DOHH2 (cell line): ENCODE measurements around the gene BCKDHA.

Source experiments
- H3F3A ChIP-seq: fragments of 200-600 bp; sonication (generic), shearing (Covaris generic); 2 replicates; pipeline ENCODE4 v1.6.0; 2016; ENCODE audit warnings: antibody characterized with exemption, mild to moderate bottlenecking; ENCODE audit not compliant: control insufficient read depth, insufficient read depth
- H3K27ac ChIP-seq: fragments of 200-600 bp; sonication (generic); 2 replicates; pipeline ENCODE4 v1.5.1; 2014; ENCODE audit warnings: low read depth, mild to moderate bottlenecking, low read length, moderate library complexity
- H3K27me3 ChIP-seq: fragments of 200-600 bp; sonication (generic); 2 replicates; pipeline ENCODE4 v1.6.1; 2014; ENCODE audit warnings: mild to moderate bottlenecking, low read length, mixed read lengths; ENCODE audit not compliant: control insufficient read depth
- H3K36me3 ChIP-seq: fragments of 200-600 bp; sonication (generic); 2 replicates; pipeline ENCODE4 v1.6.1; 2014; ENCODE audit warnings: mild to moderate bottlenecking, low read length, moderate library complexity, mixed read lengths; ENCODE audit not compliant: control insufficient read depth
- H3K4me1 ChIP-seq: fragments of 200-600 bp; sonication (generic); 2 replicates; pipeline ENCODE4 v1.6.1; 2014; ENCODE audit warnings: mild to moderate bottlenecking, low read length, mixed read lengths; ENCODE audit not compliant: control insufficient read depth
- H3K4me2 ChIP-seq: fragments of 200-600 bp; sonication (generic); 2 replicates; pipeline ENCODE4 v1.6.0; 2014; ENCODE audit warnings: mild to moderate bottlenecking, low read length, moderate library complexity
- H3K4me3 ChIP-seq: fragments of 200-600 bp; sonication (generic); 2 replicates; pipeline ENCODE4 v1.5.1; 2014; ENCODE audit warnings: mild to moderate bottlenecking, low read length, mixed read lengths
- H3K79me2 ChIP-seq: fragments of 200-600 bp; sonication (generic); 2 replicates; pipeline ENCODE4 v1.6.1; 2014; ENCODE audit warnings: mild to moderate bottlenecking, low read length, mixed read lengths; ENCODE audit not compliant: control insufficient read depth
- H3K9me2 ChIP-seq: fragments of 200-600 bp; sonication (generic); replicated peaks from 2 replicates; pipeline ENCODE4 v1.6.1; 2014; ENCODE audit warnings: mild to moderate bottlenecking, low read length, mixed read lengths; ENCODE audit not compliant: control insufficient read depth
- H3K9me3 ChIP-seq: fragments of 200-600 bp; sonication (generic); 2 replicates; pipeline ENCODE4 v1.6.1; 2014; ENCODE audit warnings: antibody characterized with exemption, low read length, mixed read lengths; ENCODE audit not compliant: control insufficient read depth, insufficient read depth
- H4K20me1 ChIP-seq: fragments of 200-600 bp; sonication (generic); 2 replicates; pipeline ENCODE4 v1.6.0; 2014; ENCODE audit warnings: low read depth, mild to moderate bottlenecking, antibody characterized with exemption, low read length, moderate library complexity; ENCODE audit not compliant: control insufficient read depth, insufficient read depth
- EZH2phosphoT487 ChIP-seq: fragments of 200-600 bp; sonication (generic); IDR thresholded peaks from 2 replicates; pipeline ENCODE4 v1.6.1; 2017; ENCODE audit warnings: borderline replicate concordance, mild to moderate bottlenecking, antibody characterized with exemption, low read length, moderate library complexity, mixed read lengths
- TF ChIP-seq, protein P1 (sequence below): fragments of 200-600 bp; sonication (generic); IDR thresholded peaks from one replicate; pipeline ENCODE4 v1.5.1; 2014; ENCODE audit warnings: antibody characterized with exemption, mild to moderate bottlenecking, low read depth, low read length; ENCODE audit not compliant: poor library complexity, severe bottlenecking

The BCKDHA gene

DNA sequence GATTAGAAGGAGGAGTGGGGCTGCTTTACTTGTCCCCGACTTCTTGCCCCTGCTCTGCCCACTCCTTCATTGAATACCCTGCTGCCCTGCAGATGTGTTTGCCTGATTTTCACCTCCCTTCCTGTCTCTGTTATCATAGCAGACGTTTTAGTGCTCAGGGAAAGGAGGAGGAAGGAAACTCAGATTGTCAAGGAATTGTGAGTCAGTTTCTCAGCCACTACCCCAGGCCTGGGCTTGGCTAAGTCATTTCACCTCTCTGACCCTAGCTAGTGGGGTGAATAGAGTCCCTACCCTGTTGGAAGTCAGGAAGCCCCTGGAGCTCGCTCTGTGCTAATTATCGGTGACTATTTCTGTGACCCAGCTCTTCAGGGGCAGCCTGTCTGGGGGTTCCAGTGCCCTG, 3.9 kb downstream of the BCKDHA start:
- peaks cover 4% of the 10 kb centered on the region; the same call in 1 of the 2 replicates for H3K36me3 ChIP-seq
- no peak overlapping the region for H3K4me2 ChIP-seq
- no peak overlapping the region for H3K4me3 ChIP-seq
- H3K79me2 ChIP-seq: peaks cover 24% of the 10 kb centered on the region
- no peaks in the 10 kb centered on the region for H3K9me2 ChIP-seq
- peaks cover 9% of the 10 kb centered on the region for H3K4me1 ChIP-seq
- TF ChIP-seq, protein P1, sequence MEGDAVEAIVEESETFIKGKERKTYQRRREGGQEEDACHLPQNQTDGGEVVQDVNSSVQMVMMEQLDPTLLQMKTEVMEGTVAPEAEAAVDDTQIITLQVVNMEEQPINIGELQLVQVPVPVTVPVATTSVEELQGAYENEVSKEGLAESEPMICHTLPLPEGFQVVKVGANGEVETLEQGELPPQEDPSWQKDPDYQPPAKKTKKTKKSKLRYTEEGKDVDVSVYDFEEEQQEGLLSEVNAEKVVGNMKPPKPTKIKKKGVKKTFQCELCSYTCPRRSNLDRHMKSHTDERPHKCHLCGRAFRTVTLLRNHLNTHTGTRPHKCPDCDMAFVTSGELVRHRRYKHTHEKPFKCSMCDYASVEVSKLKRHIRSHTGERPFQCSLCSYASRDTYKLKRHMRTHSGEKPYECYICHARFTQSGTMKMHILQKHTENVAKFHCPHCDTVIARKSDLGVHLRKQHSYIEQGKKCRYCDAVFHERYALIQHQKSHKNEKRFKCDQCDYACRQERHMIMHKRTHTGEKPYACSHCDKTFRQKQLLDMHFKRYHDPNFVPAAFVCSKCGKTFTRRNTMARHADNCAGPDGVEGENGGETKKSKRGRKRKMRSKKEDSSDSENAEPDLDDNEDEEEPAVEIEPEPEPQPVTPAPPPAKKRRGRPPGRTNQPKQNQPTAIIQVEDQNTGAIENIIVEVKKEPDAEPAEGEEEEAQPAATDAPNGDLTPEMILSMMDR: no peak
- TF ChIP-seq EZH2phosphoT487: no peak
- H3F3A ChIP-seq: no peaks in the 10 kb centered on the region
- H3K27ac ChIP-seq: no peak overlapping the region
- no peaks in the 10 kb centered on the region for H3K27me3 ChIP-seq
- H4K20me1 ChIP-seq: no peaks in the 10 kb centered on the region
- no peaks in the 10 kb centered on the region for H3K9me3 ChIP-seq

DNA sequence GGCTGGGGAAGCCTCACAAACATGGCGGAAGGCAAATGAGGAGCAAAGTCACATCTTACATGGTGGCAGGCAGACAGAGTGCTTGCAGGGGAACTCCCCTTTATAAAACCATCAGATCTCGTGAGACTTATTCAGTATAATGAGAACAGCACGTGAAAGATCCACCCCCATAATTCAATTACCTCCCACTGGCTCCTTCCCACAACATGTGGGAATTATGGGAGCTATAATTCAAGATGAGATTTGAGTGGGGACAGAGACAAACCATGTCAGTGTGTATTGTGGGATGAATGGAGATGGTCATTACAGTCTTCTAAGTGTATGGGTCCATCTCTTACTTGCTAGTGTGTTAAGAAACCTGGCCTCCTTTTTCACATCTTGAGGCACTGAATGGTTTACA, 4.4 kb downstream of the BCKDHA start:
- TF ChIP-seq EZH2phosphoT487: no peak
- TF ChIP-seq, protein P1: no peak
- Histone ChIP-seq H3K4me3 (no peak overlapping the region), H3K9me2 (no peaks in the 10 kb centered on the region), H3K36me3 (peaks cover 4% of the 10 kb centered on the region; the same call in 1 of the 2 replicates), H3K4me2 (no peak overlapping the region), H3F3A (no peaks in the 10 kb centered on the region), H3K4me1 (peaks cover 10% of the 10 kb centered on the region), H3K27ac (no peak overlapping the region), H3K9me3 (no peaks in the 10 kb centered on the region), H4K20me1 (no peaks in the 10 kb centered on the region), H3K27me3 (no peaks in the 10 kb centered on the region), H3K79me2 (peaks cover 18% of the 10 kb centered on the region)

DNA sequence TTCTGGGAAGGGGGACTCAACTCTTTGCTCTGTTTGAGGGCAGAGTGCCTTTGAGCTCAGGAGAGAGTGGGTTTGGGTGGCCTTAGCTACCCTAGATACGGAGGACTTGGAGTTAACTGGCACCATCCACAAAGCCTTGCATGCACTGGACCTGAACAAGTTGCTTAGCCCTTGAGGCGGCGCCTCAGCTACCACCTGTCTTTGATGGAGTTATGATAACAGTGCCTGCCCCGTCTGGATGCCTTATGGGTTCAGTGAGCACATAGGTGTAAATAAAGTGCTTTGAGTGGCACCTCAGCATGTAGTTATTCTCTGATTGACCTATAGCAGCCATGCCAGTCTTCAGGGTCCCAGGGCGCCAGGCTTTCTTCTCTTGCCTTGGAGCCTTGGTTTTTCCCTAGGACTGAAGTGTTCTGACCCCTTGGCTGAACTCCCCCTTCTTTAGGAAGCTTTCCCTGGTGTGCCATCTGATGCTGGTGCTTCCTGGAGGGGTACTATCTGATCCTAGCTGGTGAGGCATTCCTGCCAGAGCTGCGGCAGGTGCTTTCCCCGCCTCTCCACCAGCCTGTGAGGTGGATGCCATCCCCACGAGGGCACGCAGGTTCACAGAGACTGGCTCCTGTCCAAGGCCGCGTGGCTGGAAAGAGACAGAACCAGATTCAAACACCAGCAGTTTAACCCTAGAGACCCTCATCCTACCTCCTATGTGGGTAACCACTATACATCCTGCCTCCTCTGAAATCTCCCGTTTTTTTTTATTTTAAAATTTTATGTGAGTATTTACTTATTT, 5.8 kb downstream of the BCKDHA start:
- no peak for TF ChIP-seq EZH2phosphoT487
- TF ChIP-seq, protein P1: no peak
- Histone ChIP-seq H4K20me1 (no peaks in the 10 kb centered on the region), H3K4me2 (no peak overlapping the region), H3K79me2 (peaks cover 9% of the 10 kb centered on the region), H3K36me3 (no peaks in the 10 kb centered on the region), H3K4me1 (peaks cover 17% of the 10 kb centered on the region), H3K27ac (no peak overlapping the region), H3K9me2 (no peaks in the 10 kb centered on the region), H3K27me3 (no peaks in the 10 kb centered on the region), H3F3A (no peaks in the 10 kb centered on the region), H3K9me3 (no peaks in the 10 kb centered on the region), H3K4me3 (no peak overlapping the region)
